ENCODE data around the gene RASGEF1B. TPM values are rescaled to one million over a fixed set of nuclear protein-coding genes. Genes with fewer than 3 reads are reported as not detected.

Gene RASGEF1B
- total and polyA plus RNA-seq, 12 donors: 5.6 to 27.2 (median 8.8) TPM

DNA sequence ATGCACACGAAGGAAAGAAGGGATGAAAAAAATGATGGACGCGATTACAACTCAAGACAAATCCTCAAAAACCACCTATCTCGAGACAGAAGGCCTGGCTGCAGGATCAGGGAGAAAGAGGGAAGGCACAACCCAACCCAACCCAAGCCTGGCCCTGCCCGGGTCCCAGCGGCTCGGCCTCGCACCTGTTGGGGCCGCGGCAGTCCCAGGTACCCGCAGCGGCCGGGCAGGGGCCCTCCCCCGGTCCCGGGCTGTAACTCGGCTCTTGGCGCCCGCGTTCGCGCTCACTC lies 464 bp downstream of the RASGEF1B start:
- intact Hi-C loops (cut with DNase I): no loop called here
- H3K4me3 ChIP-seq: peak overlapping the region; percentile 37 to 91 (median 60)
- DNase-seq: peak in 1 of 7 donors; percentile 14
- H3K9me3 ChIP-seq (replicated peaks in 1 of 3): no peaks in the 10 kb centered on the region
- H3K4me1 ChIP-seq (replicated peaks in 1 of 2): peaks cover 0 to 23% of the 10 kb centered on the region in 2 donors
- 0 to 1% (median 0%) methylated on average over 8 to 21 of the region's 21 CpGs for WGBS, 4 donors
- no peak for TF ChIP-seq POLR2A (IDR thresholded peaks at IDR 0.05)
- TF ChIP-seq, protein P1, sequence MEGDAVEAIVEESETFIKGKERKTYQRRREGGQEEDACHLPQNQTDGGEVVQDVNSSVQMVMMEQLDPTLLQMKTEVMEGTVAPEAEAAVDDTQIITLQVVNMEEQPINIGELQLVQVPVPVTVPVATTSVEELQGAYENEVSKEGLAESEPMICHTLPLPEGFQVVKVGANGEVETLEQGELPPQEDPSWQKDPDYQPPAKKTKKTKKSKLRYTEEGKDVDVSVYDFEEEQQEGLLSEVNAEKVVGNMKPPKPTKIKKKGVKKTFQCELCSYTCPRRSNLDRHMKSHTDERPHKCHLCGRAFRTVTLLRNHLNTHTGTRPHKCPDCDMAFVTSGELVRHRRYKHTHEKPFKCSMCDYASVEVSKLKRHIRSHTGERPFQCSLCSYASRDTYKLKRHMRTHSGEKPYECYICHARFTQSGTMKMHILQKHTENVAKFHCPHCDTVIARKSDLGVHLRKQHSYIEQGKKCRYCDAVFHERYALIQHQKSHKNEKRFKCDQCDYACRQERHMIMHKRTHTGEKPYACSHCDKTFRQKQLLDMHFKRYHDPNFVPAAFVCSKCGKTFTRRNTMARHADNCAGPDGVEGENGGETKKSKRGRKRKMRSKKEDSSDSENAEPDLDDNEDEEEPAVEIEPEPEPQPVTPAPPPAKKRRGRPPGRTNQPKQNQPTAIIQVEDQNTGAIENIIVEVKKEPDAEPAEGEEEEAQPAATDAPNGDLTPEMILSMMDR (IDR thresholded peaks at IDR 0.05): no peak
- H3K27me3 ChIP-seq: no peaks in the 10 kb centered on the region
- no peaks in the 10 kb centered on the region for H3K36me3 ChIP-seq (replicated peaks in 1 of 2)
- H3K27ac ChIP-seq: peak overlapping the region; percentile 48 to 92 (median 72)

DNA sequence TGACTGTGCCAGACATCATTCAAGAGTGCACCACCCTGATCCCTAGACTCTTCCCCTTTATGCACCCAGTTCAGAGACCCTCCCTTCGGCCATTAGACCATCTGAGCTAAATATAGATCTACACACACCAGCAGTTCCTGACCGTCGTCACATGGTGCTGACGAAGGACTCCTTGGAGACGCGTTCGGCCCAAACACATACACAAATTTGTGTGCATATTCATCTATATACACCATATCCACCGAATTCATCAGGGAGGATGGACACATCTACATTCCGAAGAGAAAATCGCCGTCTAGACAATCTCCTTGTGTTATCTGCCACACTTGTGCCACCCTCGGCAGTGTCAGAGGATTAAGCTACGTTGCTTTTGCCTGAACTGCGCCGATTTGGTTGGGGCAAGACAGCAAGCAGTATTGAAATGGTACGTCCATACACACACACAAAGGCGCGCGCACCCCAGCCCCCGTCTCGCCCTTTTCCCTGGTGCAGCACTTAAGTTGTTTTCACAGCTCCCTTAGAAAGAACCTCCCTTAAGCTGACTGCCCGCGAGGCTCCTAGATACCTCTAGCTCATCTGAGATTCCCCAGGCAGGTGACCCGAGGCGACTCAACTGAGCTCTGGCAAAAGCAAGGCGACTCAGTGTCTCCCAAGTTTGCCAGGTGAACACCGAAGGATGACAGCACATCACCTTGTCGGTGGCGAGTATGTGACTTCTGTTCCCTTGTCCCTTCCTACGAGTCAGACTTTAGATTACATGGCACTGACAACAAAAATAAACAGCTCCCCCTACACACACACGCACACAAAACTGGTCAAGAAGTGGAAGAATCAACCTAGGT lies 1.0 kb downstream of the RASGEF1B start:
- TF ChIP-seq POLR2A (IDR thresholded peaks at IDR 0.05): peak in 1 of 2 donors; percentile 14
- TF ChIP-seq, protein P1 (IDR thresholded peaks at IDR 0.05): no peak
- peaks cover 0 to 23% of the 10 kb centered on the region in 2 donors for H3K4me1 ChIP-seq (replicated peaks in 1 of 2)
- intact Hi-C loops (cut with DNase I): no loop called here
- 1 to 2% (median 1%) methylated on average over 29 to 31 of the region's 31 CpGs for WGBS, 4 donors
- H3K4me3 ChIP-seq: peak overlapping the region; percentile 37 to 91 (median 60)
- H3K9me3 ChIP-seq (replicated peaks in 1 of 3): no peaks in the 10 kb centered on the region
- H3K27me3 ChIP-seq: no peaks in the 10 kb centered on the region
- no peaks in the 10 kb centered on the region for H3K36me3 ChIP-seq (replicated peaks in 1 of 2)
- peak overlapping the region; percentile 48 to 92 (median 72) for H3K27ac ChIP-seq
- DNase-seq: peak; percentile 33 to 79 (median 54)

DNA sequence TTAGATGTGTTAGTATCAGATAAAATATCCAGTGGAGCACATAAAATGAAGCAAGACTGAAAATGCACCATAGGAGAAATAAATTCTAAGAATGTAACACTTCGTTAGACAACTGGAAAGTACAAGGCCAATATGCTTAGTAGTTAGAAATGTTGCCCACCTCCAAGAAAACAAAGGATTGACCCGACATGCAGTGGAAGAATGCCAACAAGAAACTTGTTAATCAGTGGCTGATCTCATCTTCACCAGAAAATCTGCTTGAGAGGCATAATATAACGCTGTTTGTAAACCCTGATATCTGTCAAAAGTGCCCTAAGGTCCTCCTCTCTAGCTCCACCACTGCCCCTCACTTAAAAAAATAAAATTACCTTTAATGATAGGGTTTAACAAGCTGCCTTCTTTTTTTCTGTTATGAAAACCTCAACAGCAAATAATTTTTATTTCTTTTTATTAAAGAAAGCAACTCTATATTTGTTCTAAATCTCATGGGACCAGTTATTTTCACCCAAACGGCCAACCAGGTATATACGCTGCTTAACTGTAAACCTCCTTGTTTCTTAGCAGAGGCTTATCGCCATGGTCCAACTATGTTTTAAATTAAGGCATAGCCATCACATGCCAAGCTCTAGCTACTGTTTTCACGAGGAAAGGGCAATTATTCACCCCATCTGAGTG lies 1.8 kb downstream of the RASGEF1B start:
- Histone ChIP-seq H3K9me3 (replicated peaks in 1 of 3) (no peaks in the 10 kb centered on the region), H3K27me3 (no peaks in the 10 kb centered on the region), H3K4me3 (peak overlapping the region in 1 of 4 donors; percentile 91), H3K4me1 (replicated peaks in 1 of 2) (peaks cover 0 to 28% of the 10 kb centered on the region in 2 donors), H3K27ac (peak overlapping the region in 4 of 5 donors; percentile 72 to 92 (median 82)), H3K36me3 (replicated peaks in 1 of 2) (no peaks in the 10 kb centered on the region)
- WGBS, 4 donors: 25 to 34% (median 27%) methylated on average over 7 of the region's 7 CpGs
- DNase-seq: no peak
- TF ChIP-seq POLR2A (IDR thresholded peaks at IDR 0.05): no peak
- TF ChIP-seq, protein P1 (IDR thresholded peaks at IDR 0.05): no peak
- intact Hi-C loops (cut with DNase I): loop anchor here in 1 of 2 donors (10.0 kb wide), 1 partner anchor 375 kb away; no protein-coding TSS in a partner anchor

DNA sequence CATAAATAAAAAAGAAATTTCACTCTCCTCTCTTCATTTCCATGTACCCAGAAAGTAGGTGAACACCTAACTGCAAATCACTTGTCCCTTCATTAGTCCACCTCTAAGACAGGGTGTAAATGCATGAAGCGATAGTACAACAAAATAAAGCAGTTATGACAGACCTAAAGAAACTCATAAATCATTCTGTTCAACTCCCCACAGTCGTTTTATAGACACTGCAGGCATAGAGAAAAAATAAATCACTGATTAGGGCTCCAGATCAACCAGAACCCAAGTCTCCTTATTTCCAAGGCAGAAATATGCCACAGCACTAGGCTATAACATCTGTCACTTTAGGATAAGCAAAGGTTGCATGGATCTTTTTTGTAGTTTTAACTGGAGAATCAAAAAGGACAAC lies 3.0 kb downstream of the RASGEF1B start:
- intact Hi-C loops (cut with DNase I): loop anchor here in 1 of 2 donors (10.0 kb wide), 1 partner anchor 376 kb away; no protein-coding TSS in a partner anchor

More for the DNA sequence above, 3.0 kb downstream of the RASGEF1B start:
- peaks cover 0 to 28% of the 10 kb centered on the region in 2 donors for H3K4me1 ChIP-seq (replicated peaks in 1 of 2)
- H3K27ac ChIP-seq: no peak overlapping the region
- H3K36me3 ChIP-seq (replicated peaks in 1 of 2): no peaks in the 10 kb centered on the region
- no peak for TF ChIP-seq POLR2A (IDR thresholded peaks at IDR 0.05)
- TF ChIP-seq, protein P1 (IDR thresholded peaks at IDR 0.05): no peak
- H3K4me3 ChIP-seq: peak overlapping the region in 1 of 4 donors; percentile 91
- no peaks in the 10 kb centered on the region for H3K27me3 ChIP-seq
- H3K9me3 ChIP-seq (replicated peaks in 1 of 3): no peaks in the 10 kb centered on the region
- no peak for DNase-seq
- 45 to 57% (median 50%) methylated on average over 2 of the region's 2 CpGs for WGBS, 4 donors
